Suprapubic skin (tissue), 4 donors: ENCODE measurements around the gene DOCK11.

Experiments
- POLR2A ChIP-seq, 2 donors: fragments of 450-650 bp; IDR thresholded peaks; one replicate each; pipeline ENCODE4 v1.6.1; 2017; ENCODE audit warnings: antibody characterized with exemption in 2 of 2, mild to moderate bottlenecking in 2 of 2, moderate library complexity in 2 of 2
- POLR2AphosphoS5 ChIP-seq, 3 donors: sonication (generic); formaldehyde crosslinking; IDR thresholded peaks; one replicate each; pipeline ENCODE4 v1.6.1; 2017; ENCODE audit warnings: antibody characterized with exemption in 3 of 3
- TF ChIP-seq, protein P1 (sequence below), 2 donors: fragments of 200-600 bp in 1 of 2; fragments of 450-650 bp in 1 of 2; sonication (generic) in 1 of 2; IDR thresholded peaks; one replicate each; pipeline ENCODE4 v1.5.1; 2016 to 2019; ENCODE audit warnings: antibody characterized with exemption in 2 of 2, mild to moderate bottlenecking in 1 of 2, moderate library complexity in 1 of 2

GRCh38 chrX:118660085-118660484 is 164.5 kb downstream of the DOCK11 start:
- TF ChIP-seq POLR2AphosphoS5 (IDR thresholded peaks at IDR 0.05) (no peak), POLR2A (IDR thresholded peaks at IDR 0.05) (no peak)
- TF ChIP-seq, protein P1, sequence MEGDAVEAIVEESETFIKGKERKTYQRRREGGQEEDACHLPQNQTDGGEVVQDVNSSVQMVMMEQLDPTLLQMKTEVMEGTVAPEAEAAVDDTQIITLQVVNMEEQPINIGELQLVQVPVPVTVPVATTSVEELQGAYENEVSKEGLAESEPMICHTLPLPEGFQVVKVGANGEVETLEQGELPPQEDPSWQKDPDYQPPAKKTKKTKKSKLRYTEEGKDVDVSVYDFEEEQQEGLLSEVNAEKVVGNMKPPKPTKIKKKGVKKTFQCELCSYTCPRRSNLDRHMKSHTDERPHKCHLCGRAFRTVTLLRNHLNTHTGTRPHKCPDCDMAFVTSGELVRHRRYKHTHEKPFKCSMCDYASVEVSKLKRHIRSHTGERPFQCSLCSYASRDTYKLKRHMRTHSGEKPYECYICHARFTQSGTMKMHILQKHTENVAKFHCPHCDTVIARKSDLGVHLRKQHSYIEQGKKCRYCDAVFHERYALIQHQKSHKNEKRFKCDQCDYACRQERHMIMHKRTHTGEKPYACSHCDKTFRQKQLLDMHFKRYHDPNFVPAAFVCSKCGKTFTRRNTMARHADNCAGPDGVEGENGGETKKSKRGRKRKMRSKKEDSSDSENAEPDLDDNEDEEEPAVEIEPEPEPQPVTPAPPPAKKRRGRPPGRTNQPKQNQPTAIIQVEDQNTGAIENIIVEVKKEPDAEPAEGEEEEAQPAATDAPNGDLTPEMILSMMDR (IDR thresholded peaks at IDR 0.05): no peak
